GM19452 (cell line): ENCODE results near the gene ZNF30.
"Not testable (repeated sequence)": the region's sequence is repeated elsewhere in the genome, so short reads cannot be mapped to it uniquely, and the experiment has no call there.

Experiments
- ATAC-seq: cut with Tn5 transposase; IDR thresholded peaks from one replicate; pipeline ENCODE4 v1.9.1; 2021; ENCODE audit not compliant: unreplicated experiment

ZNF30 gene

GRCh38 chr19:34985249-34986022 lies 58.7 kb downstream of the ZNF30 start:
- ATAC-seq: no peak

- no peak for ATAC-seq
Measured at GRCh38 chr19:34988119-34988518, 61.4 kb downstream of the ZNF30 start.

- ATAC-seq: no peak
Measured at GRCh38 chr19:34989298-34989697, 62.6 kb downstream of the ZNF30 start.

- ATAC-seq: no peak
Measured at GRCh38 chr19:34990578-34991192, 64.0 kb downstream of the ZNF30 start.

- no peak for ATAC-seq
Measured at GRCh38 chr19:34991542-34992333, 65.0 kb downstream of the ZNF30 start.

GRCh38 chr19:34992582-34992981 lies 65.9 kb downstream of the ZNF30 start:
- not testable (repeated sequence) for ATAC-seq

GRCh38 chr19:34994286-34994642 lies 67.6 kb downstream of the ZNF30 start:
- no peak for ATAC-seq
